NK-92 (cell line): ENCODE results near the gene WFDC5.

Experiments
- DNase-seq: peaks from one replicate; lab custom pipeline; 2025; ENCODE audit not compliant: unreplicated experiment; lab: John Stamatoyannopoulos, UW

Gene WFDC5

GRCh38 chr20:45115829-45116228, 855 bp upstream of the WFDC5 start:
- DNase-seq, result no peak

- no peak for DNase-seq
Measured at GRCh38 chr20:45115386-45115774, 406 bp upstream of the WFDC5 start.

GRCh38 chr20:45113865-45114264, 1.1 kb downstream of the WFDC5 start:
- no peak for DNase-seq

GRCh38 chr20:45112754-45113153, 2.2 kb downstream of the WFDC5 start:
- DNase-seq, result no peak

GRCh38 chr20:45111799-45112471, 3.0 kb downstream of the WFDC5 start:
- no peak for DNase-seq

GRCh38 chr20:45111285-45111684, 3.7 kb downstream of the WFDC5 start:
- DNase-seq, result no peak

GRCh38 chr20:45110301-45110700, 4.7 kb downstream of the WFDC5 start:
- DNase-seq, result no peak

- no peak for DNase-seq
Measured at GRCh38 chr20:45109634-45110033, 5.3 kb downstream of the WFDC5 start.

- no peak for DNase-seq
Measured at GRCh38 chr20:45105317-45105716, 9.7 kb downstream of the WFDC5 start.

GRCh38 chr20:45104786-45105185, 10.2 kb downstream of the WFDC5 start:
- no peak for DNase-seq

- DNase-seq, result no peak
Measured at GRCh38 chr20:45103072-45103471, 11.9 kb downstream of the WFDC5 start.

GRCh38 chr20:45101333-45101850, 13.6 kb downstream of the WFDC5 start:
- no peak for DNase-seq

- DNase-seq, result no peak
Measured at GRCh38 chr20:45100563-45101245, 14.3 kb downstream of the WFDC5 start, which contains the start of gene KCNS1. Gene KCNS1 (minus strand): TSS chr20:45101127. CDS start chr20:45099236, 1,891 bp downstream.

GRCh38 chr20:45098103-45098773, 16.7 kb downstream of the WFDC5 start:
- DNase-seq, result no peak

GRCh38 chr20:45097485-45098102, 17.4 kb downstream of the WFDC5 start:
- DNase-seq, result no peak

- DNase-seq, result no peak
Measured at GRCh38 chr20:45096781-45097180, 18.2 kb downstream of the WFDC5 start.

- no peak for DNase-seq
Measured at GRCh38 chr20:45095805-45096238, 19.2 kb downstream of the WFDC5 start.

- no peak for DNase-seq
Measured at GRCh38 chr20:45094864-45095574, 20.0 kb downstream of the WFDC5 start.

- no peak for DNase-seq
Measured at GRCh38 chr20:45094201-45094600, 20.8 kb downstream of the WFDC5 start.

GRCh38 chr20:45092898-45093297, 22.1 kb downstream of the WFDC5 start:
- DNase-seq, result no peak

GRCh38 chr20:45091366-45091765, 23.6 kb downstream of the WFDC5 start:
- DNase-seq, result no peak
